GM18526 (cell line): ENCODE measurements around the gene SORL1.

ENCODE experiments used
- POLR2A ChIP-seq: IDR thresholded peaks from 3 replicates; pipeline ENCODE4 v1.6.1; 2011; ENCODE audit not compliant: insufficient read length; ENCODE audit errors: extremely low read depth

The SORL1 gene

DNA sequence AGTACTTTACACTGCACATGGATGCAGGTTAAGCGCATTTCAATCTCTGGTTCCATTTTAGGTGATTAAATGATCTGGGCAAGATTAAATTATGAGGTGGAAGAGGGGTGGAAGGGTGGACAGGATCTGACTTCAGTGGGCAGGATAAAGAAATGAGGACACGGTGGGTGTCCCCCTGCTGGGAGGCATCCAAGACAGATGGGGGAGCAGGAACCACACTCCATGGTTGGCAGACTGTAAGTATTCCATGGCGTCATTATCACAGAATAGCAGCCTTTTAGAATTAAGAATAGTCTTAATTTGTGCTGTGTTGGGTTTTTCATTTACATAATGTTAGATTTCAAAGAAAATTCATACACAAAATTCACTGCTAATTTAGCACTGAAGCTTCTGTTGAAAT is 7.6 kb upstream of the SORL1 start:
- no peak for TF ChIP-seq POLR2A

DNA sequence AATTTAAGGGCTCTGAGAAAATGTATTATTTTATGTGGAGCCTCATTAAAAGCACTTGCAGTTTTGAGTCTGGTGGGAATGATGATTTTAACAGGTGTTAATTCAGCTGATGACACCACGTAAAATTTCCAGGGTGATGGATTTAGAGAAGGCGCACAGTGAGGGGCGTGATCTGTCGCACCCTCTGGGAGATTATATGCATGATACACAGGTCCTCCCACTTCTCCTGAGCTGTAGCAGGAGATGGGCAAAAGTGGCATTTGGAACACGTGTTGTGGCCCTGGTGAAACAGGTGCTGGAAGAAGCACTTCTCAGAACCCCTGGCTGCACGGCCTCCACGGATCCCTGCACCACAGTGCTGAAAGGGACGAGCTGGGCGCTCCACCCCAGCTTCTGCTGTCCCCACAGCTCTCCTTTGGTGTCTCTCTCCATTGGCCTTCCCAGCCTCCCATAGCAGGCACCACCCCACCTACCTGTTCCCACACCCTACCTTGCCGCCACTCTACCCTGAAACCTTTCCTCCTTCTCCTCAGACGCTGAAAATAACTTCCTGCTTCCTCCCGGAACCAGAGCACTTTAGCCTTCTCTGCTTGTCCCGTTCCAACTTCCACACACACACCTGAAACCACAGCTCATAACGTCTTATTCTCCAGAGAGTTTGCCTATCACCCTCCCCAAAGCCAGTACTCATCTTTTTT is 6.9 kb upstream of the SORL1 start:
- no peak for TF ChIP-seq POLR2A

GRCh38 chr11:121446752-121447156 is 5.4 kb upstream of the SORL1 start:
- no peak for TF ChIP-seq POLR2A

- no peak for TF ChIP-seq POLR2A
These were observed 4.1 kb upstream of the SORL1 start for GRCh38 chr11:121448011-121448410.

DNA sequence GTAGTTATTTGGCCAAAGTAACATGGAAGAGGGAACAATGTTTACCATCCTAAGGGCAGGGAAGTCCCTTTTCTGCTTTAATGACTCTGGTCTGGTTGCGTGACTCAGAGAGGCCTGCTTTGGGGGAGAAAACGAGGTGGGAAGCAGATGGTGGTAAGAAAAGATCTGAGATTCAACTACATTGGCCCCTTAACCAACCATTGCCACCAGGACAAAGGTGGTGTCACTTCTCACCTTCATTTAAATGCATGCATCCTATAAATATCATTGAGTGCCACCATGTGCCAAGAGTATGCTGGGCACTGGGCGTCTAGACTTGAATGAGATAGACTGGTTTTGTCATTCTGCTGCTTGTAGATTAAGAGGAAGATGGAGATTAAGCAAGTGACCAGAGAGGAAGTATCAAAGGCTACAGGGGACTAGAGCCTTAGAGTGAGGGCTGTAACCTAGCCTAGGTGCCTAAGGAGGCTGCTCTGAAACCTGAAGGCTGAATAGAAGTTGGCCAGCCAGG is 3.6 kb upstream of the SORL1 start:
- peak; percentile 32 for TF ChIP-seq POLR2A

GRCh38 chr11:121449123-121449522 is 3.0 kb upstream of the SORL1 start:
- TF ChIP-seq POLR2A = no peak

- no peak for TF ChIP-seq POLR2A
These were observed 2.5 kb upstream of the SORL1 start for GRCh38 chr11:121449626-121450025.

DNA sequence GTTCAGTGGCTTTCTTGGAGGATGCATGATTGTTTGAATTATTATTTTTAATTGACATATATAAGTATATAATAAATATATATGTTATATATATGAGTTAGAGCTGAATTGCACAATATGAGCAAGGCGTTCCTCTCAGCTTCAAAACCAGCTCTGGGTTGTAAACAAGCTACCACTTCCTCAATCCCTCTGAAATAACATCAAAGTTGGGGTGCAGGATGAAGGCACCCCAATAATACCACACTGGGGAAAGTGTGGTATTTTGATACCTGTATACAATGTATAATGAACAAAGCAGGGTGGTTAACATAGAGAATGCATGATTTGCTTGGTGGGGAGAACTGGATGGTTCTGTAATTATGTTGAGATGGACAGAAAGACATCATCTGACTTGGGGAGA is 1.7 kb upstream of the SORL1 start:
- TF ChIP-seq POLR2A = no peak

DNA sequence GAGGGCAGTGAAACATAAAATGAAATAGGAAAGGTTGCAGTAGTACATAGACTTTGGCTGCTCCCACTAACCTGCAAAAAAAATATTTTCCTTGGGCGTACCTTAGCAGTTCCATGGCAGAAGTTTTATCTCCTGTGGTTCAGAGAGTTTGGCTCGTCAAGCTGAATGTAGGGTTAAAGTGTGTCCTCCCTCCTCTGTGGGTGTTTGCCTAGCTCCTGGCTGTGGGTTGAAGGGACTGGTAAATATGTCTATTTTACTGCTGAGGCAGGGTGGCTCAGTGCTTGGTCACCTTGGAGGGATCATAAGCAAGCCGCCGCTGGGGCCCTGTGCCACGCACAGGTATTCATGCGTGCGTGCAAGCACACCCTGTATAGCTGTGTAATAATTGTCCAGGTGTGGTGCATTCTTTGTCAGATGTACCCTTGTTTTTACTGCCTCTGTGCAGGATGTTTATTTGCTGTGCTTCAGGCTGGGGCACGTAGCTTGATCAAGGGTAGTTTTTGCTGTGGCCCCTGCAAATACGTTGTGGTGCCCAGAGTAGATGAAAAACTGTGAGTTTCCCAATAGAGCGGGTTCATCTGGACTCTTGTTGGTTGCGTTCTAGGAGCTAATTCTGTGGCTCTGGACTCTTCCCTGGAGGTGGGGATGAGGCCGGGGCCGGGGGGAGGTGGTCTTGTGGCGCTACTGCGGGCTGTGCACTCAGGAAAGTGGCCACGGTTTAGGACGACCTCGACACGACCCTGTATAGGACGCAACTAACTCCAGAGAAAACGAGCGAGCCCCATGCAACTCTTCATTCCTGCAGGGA is 732 bp upstream of the SORL1 start:
- TF ChIP-seq POLR2A = peak; percentile 30

- no peak for TF ChIP-seq POLR2A
These were observed 566 bp downstream of the SORL1 start, which contains the start of gene SORL1-AS1 for GRCh38 chr11:121452609-121453150. TSS of gene SORL1-AS1 (minus strand) at chr11:121452967.

GRCh38 chr11:121453589-121454299 is 1.6 kb downstream of the SORL1 start:
- TF ChIP-seq POLR2A = no peak

GRCh38 chr11:121455115-121455514 is 3.0 kb downstream of the SORL1 start:
- TF ChIP-seq POLR2A = no peak

DNA sequence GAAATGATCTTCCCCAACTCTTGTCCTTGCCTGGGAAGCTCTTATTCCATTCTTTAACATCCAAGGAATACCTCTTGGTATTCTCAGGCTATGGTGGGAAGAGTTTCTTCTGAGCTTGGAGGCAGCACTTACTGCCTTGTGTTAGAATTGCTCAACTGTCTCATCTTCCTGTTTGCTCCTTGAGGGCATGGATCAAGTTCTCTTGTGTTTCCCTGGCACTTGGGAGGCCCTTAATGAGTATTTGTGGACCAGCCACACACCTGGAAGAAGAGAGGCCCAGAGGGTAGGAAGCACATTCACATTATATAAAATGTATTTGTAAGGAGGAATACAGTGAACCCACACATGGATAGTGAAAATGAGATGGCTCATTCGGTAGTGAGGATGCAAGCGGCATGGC is 4.0 kb downstream of the SORL1 start:
- no peak for TF ChIP-seq POLR2A

GRCh38 chr11:121456816-121457431 is 4.8 kb downstream of the SORL1 start:
- no peak for TF ChIP-seq POLR2A

- TF ChIP-seq POLR2A = no peak
These were observed 6.4 kb downstream of the SORL1 start for GRCh38 chr11:121458551-121458950.
